ENCODE data around the gene ALDH3B1.

DNA sequence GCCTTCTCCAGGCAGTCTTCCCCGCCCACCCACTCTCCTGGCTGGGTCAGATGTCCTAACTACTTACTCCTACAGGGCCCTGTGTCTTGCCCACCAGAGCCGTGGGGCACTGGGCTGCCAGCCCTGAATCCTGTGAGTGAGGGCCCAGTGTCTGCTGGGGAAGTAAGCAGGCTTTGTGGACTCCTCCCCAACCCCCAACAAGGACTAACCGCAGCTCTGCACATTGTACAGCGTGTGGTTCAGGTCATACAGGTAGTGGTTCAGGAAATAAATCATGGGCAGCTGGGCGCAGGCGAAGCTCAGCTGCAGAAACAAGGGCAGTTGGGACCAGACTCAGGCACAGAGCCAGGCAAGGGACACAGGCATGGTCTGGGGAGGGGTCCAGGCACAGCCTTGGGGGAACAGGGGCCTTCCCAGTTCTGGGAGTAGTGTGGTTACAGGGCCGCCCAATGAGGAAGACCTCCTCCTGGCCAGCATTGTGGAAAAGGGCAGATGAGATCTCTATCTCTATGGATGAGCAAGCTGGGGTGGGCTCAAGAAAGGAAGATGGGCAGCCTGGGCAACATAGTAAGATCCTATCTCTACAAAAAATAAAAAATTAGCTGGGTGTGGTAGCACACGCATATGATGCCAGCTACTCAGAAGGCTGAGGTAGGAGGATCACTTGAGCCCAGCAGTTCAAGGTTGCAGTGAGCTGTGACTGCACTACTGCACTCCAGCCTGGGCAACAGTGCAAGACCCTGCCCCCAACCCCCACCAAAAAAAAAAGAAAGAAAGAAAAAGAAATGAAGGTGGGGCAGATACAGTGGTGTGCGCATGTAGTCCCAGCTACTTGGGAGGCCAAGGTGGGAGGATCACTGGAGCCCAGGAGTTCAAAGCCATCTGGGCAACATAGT is 11.7 kb upstream of the ALDH3B1 start:
- no peak for TF ChIP-seq NFRKB (IDR thresholded peaks at IDR 0.05)
- TF ChIP-seq ELF4 (IDR thresholded peaks at IDR 0.05), result no peak
- no peak for TF ChIP-seq SP1 (IDR thresholded peaks at IDR 0.05)
- TF ChIP-seq ARNT (IDR thresholded peaks at IDR 0.05), result no peak
- no peak for TF ChIP-seq HDGF (IDR thresholded peaks at IDR 0.05; ENCODE audit: borderline replicate concordance)
- TF ChIP-seq PKNOX1 (IDR thresholded peaks at IDR 0.05), result no peak
- TF ChIP-seq SUZ12 (IDR thresholded peaks at IDR 0.05), result no peak

Measured in HEK293T (cell line).